K562 (cell line): ENCODE data around the gene SPNS1. TPM values are rescaled to one million over a fixed set of nuclear protein-coding genes. Genes with fewer than 3 reads are reported as not detected.

ENCODE experiments used
- ATAC-seq: fragments of 200-7000 bp; cut with Tn5 transposase; 3 replicates; pipeline ENCODE4 v1.9.1; 2020; ENCODE audit warnings: moderate library complexity
- BruUV-seq: library from RNA; stranded (reverse); fragments of 400-500 nt; replicated peaks from 2 replicates; lab custom pipeline; 2021; lab: Mats Ljungman, UMichigan
- CTCF ChIA-PET: fragments of 300-600 bp; formaldehyde crosslinking; extraction: SDS; loops from one replicate; lab custom pipeline; 2021; ENCODE audit warnings: low intra/inter-chr PET ratio; lab: Yijun Ruan, JAX
- POLR2A ChIA-PET: fragments of 300-600, 350-650 bp; sonication (Branson Sonifier 250); formaldehyde crosslinking; extraction: SDS; loops from one replicate; lab custom pipeline; 2021; ENCODE audit warnings: antibody characterized with exemption, inconsistent platforms; lab: Yijun Ruan, JAX
- DNase-seq, 4 experiments: peaks; one replicate each; pipeline versions ENCODE4 v3.0.0 to v3.0.0-alpha.2; 2011 to 2018; ENCODE audit warnings: low spot score in 3 of 4, mixed read lengths in 3 of 4; ENCODE audit errors: extremely low read depth in 1 of 4
- FAIRE-seq: peaks from 2 replicates; lab custom pipeline; 2011; peaks lifted over from hg19 to GRCh38; lab: Jason Lieb, UNC
- H2AFZ ChIP-seq: 2 replicates; pipeline ENCODE4 v1.6.0; 2011; ENCODE audit warnings: low read depth, low read length, control low read depth, inconsistent platforms
- H3K27ac ChIP-seq: fragments of 200-600 bp; 3 replicates; pipeline ENCODE4 v1.8.0; 2011; ENCODE audit warnings: low read depth, mild to moderate bottlenecking, control low read depth, inconsistent platforms, low read length, moderate library complexity, mixed read lengths; ENCODE audit errors: extremely low read depth
- H3K27me3 ChIP-seq, 2 experiments: fragments of 300-600 bp in 1 of 2; 2 replicates in 1 of 2; 3 replicates in 1 of 2; pipeline versions ENCODE4 v1.6.0 to v1.8.0; 2011; ENCODE audit warnings: inconsistent platforms in 2 of 2, low read length in 2 of 2, mild to moderate bottlenecking in 1 of 2, mixed read lengths in 1 of 2, moderate library complexity in 1 of 2; ENCODE audit not compliant: control insufficient read depth in 2 of 2, insufficient read depth in 2 of 2
- H3K36me3 ChIP-seq: fragments of 300-600 bp; 3 replicates; pipeline ENCODE4 v1.8.0; 2011; ENCODE audit warnings: mild to moderate bottlenecking, low read length, inconsistent platforms; ENCODE audit not compliant: control insufficient read depth, insufficient read depth
- H3K4me1 ChIP-seq, 2 experiments: fragments of 200-600 bp in 1 of 2; replicated peaks in 1 of 2; 2 replicates in 1 of 2; 3 replicates in 1 of 2; pipeline versions ENCODE4 v1.5.1 to v1.8.0; 2011; ENCODE audit warnings: inconsistent platforms in 2 of 2, low read length in 2 of 2, mild to moderate bottlenecking in 1 of 2, mixed read lengths in 1 of 2, moderate library complexity in 1 of 2; ENCODE audit not compliant: control insufficient read depth in 2 of 2, insufficient read depth in 2 of 2
- H3K4me2 ChIP-seq: 2 replicates; pipeline ENCODE4 v1.6.1; 2011; ENCODE audit warnings: low read length, control low read depth, inconsistent platforms, mixed read lengths; ENCODE audit not compliant: insufficient read depth
- H3K4me3 ChIP-seq: fragments of 200-600 bp; sonication (generic), shearing (Covaris generic); 2 replicates; pipeline ENCODE4 v1.5.1; 2016; ENCODE audit warnings: control low read depth, inconsistent platforms
- H3K79me2 ChIP-seq: fragments of 200-600 bp; 3 replicates; pipeline ENCODE4 v1.8.0; 2011; ENCODE audit warnings: low read length, inconsistent platforms; ENCODE audit not compliant: control insufficient read depth, insufficient read depth
- H3K9ac ChIP-seq, 2 experiments: 2 replicates each; pipeline versions ENCODE4 v1.6.0 to v1.6.1; 2011; ENCODE audit warnings: low read depth in 2 of 2, low read length in 2 of 2, control low read depth in 1 of 2, inconsistent platforms in 1 of 2, mild to moderate bottlenecking in 1 of 2, mixed read lengths in 1 of 2; ENCODE audit not compliant: insufficient read depth in 1 of 2
- H3K9me1 ChIP-seq: one replicate; pipeline ENCODE4 v1.6.0; 2011; ENCODE audit warnings: inconsistent platforms, mild to moderate bottlenecking, low read length, moderate library complexity; ENCODE audit not compliant: control insufficient read depth, insufficient read depth
- H3K9me3 ChIP-seq: replicated peaks from 2 replicates; pipeline ENCODE4 v1.5.1; 2011; ENCODE audit warnings: low read depth, low read length, inconsistent platforms; ENCODE audit not compliant: control insufficient read depth, insufficient read depth
- H4K20me1 ChIP-seq: replicated peaks from 2 replicates; pipeline ENCODE4 v1.6.1; 2011; ENCODE audit warnings: low read length, inconsistent platforms, mixed read lengths; ENCODE audit not compliant: control insufficient read depth, insufficient read depth
- AFF4 ChIP-seq: sonication (generic); formaldehyde crosslinking; IDR thresholded peaks from 2 replicates; pipeline ENCODE4 v1.8.0; 2023; ENCODE audit warnings: mild to moderate bottlenecking, missing genetic modification reagents
- MGA ChIP-seq: fragments of 450-650 bp; IDR thresholded peaks from 2 replicates; pipeline ENCODE4 v1.6.1; 2016; ENCODE audit warnings: mild to moderate bottlenecking, moderate library complexity
- TOE1 ChIP-seq, 2 experiments: fragments of 450-650 bp in 1 of 2; sonication (generic) in 1 of 2; formaldehyde crosslinking in 1 of 2; IDR thresholded peaks; 2 replicates each; pipeline versions ENCODE4 v1.7.1 to v1.8.0; 2016 to 2022; ENCODE audit warnings: borderline replicate concordance in 2 of 2, mild to moderate bottlenecking in 2 of 2, antibody characterized with exemption in 1 of 2, inconsistent platforms in 1 of 2, low read depth in 1 of 2, missing genetic modification reagents in 1 of 2, moderate library complexity in 1 of 2
- WGBS: fragments of 100-300 bp; shearing (Covaris generic); methylation state at CpG from one replicate; pipeline ENCODE4 v1.1.6; 2016; ENCODE audit warnings: low coverage, mixed read lengths; ENCODE audit not compliant: insufficient coverage; ENCODE audit errors: missing lambda C conversion rate; 5-methylcytosine and 5-hydroxymethylcytosine counted together
- in situ Hi-C: fragments of 300-500 bp; cut with MboI; formaldehyde crosslinking; loops from 4 replicates; pipeline ENCODE4 v1.15.0; 2018; ENCODE audit warnings: inconsistent platforms, mixed read lengths
- intact Hi-C: fragments of 100-400 bp; cut with micrococcal nuclease; formaldehyde crosslinking; loops from 2 replicates; pipeline ENCODE4 v1.14.2; 2022
- polyA plus RNA-seq, 8 experiments: library from polyadenylated mRNA; depleted of rRNA in 4 of 8; stranded (reverse) in 5 of 8; unstranded in 3 of 8; fragments of >200 nt; fragmentation: Nextera tagmentation in 2 of 8; fragmentation: Illumina TruSeq in 1 of 8; extraction: Ambion mirVana in 2 of 8; extraction: Trizol in 1 of 8; gene quantifications; 2 replicates each; pipeline versions ENCODE4 v1.2.1 to v1.2.3, GENCODE V29; 2011 to 2014; ENCODE audit warnings: inconsistent platforms in 1 of 8, missing spikeins in 1 of 8
- total RNA-seq, 7 experiments: library from RNA; depleted of rRNA in 6 of 7; stranded (reverse); fragments of >200 nt in 6 of 7; fragmentation: Illumina TruSeq in 2 of 7; extraction: Trizol in 2 of 7; gene quantifications; 2 replicates each; pipeline versions ENCODE4 v1.2.1 to v1.2.3, GENCODE V29; 2011 to 2021; ENCODE audit warnings: low replicate concordance in 1 of 7

SPNS1 gene
- total and polyA plus RNA-seq, 9 of the 15 experiments (the other 6 are each of a cell fraction or from before 2014, with no cell fraction given): 0.58 to 64.9 (median 13.7) TPM

GRCh38 chr16:29012913-29013553 lies 38.5 kb downstream of the SPNS1 start:
- H3K4me2 ChIP-seq: no peak overlapping the region
- in situ Hi-C loops (no loop called here), intact Hi-C loops (no loop called here)
- peak overlapping the region; percentile 87 for H2AFZ ChIP-seq
- no TSS peak for BruUV-seq
- no peaks in the 10 kb centered on the region for H3K9me1 ChIP-seq
- H4K20me1 ChIP-seq: no peaks in the 10 kb centered on the region
- WGBS: 55% methylated on average over 9 of the region's 9 CpGs
- ATAC-seq (no peak), DNase-seq (no peak), FAIRE-seq (no peak)
- peak overlapping the region; percentile 26; the same call in 2 of the 3 replicates for H3K27ac ChIP-seq
- no peak overlapping the region for H3K4me3 ChIP-seq
- ChIA-PET POLR2A (interaction anchor here (1.0 kb wide), 1 partner anchor 10 kb away, joined by 3 read pairs; no protein-coding TSS in a partner anchor), CTCF (no interaction called here)
- H3K4me1 ChIP-seq: peaks cover 36 to 59% of the 10 kb centered on the region in 2 experiments
- H3K9ac ChIP-seq: no peak overlapping the region
- H3K36me3 ChIP-seq: no peaks in the 10 kb centered on the region
- H3K9me3 ChIP-seq: no peaks in the 10 kb centered on the region
- H3K79me2 ChIP-seq: no peaks in the 10 kb centered on the region
- H3K27me3 ChIP-seq: no peaks in the 10 kb centered on the region
- peak; percentile 15; the same call in 1 of the 2 replicates for TF ChIP-seq MGA
- TF ChIP-seq AFF4 (CRISPR knock-in tag): no peak
- no peak for TF ChIP-seq TOE1 (IDR thresholded peaks at IDR 0.05; ENCODE audit: borderline replicate concordance)
- no peak for TF ChIP-seq TOE1 (CRISPR knock-in tag; IDR thresholded peaks at IDR 0.05; ENCODE audit: borderline replicate concordance, low read depth)
